Body of pancreas (tissue), 4 donors: ENCODE measurements around the gene HTRA3.

ENCODE experiments used
- POLR2A ChIP-seq, 3 donors: fragments of 450-650 bp; IDR thresholded peaks; one replicate each; pipeline ENCODE4 v1.6.1; 2016; ENCODE audit warnings: antibody characterized with exemption in 3 of 3, mild to moderate bottlenecking in 2 of 3
- TF ChIP-seq, protein P1 (sequence below), 7 experiments: fragments of 450-650 bp in 4 of 7; fragments of 200-600 bp in 3 of 7; sonication (generic) in 3 of 7; IDR thresholded peaks; one replicate each; pipeline ENCODE4 v1.5.1; 2016 to 2019; ENCODE audit warnings: antibody characterized with exemption in 7 of 7

DNA sequence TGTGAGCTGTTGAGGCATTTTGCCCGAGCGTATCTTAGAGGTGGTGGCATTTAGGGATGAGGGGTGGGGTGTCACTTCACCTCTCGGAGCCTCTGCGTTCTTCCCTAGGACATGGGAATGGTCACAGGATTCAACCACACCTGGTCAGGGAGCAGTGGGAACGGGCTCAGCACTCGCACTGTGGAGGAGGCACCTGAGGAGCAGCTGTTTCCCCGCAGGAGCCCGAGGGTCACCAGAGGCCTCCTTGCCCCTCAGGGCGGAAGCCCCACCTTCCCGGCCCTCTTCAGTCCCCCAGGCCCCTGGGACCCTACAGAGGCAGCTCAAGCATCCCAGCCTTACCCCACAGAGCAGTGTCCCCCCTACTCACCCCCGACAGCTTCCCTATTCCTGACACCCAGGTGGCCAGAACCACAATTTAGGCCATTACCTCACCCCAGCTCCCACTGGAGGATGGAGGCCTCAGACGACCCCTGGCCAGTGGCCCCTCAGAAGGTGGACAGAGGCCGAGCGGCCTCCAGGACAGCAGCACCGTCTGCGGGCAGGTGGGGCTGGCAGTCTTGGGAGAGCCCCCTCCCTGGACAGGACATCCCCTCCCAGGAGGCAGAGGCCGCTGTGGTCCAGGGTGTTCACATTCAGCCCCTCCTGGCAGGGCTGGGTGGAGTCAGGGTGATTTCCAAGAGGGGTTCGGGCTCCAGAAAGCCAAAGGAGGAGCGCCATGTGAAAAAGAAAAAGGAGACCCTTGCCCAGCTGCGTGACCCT, 4.2 kb upstream of the HTRA3 start:
- TF ChIP-seq POLR2A (IDR thresholded peaks at IDR 0.05), result no peak
- TF ChIP-seq, protein P1, sequence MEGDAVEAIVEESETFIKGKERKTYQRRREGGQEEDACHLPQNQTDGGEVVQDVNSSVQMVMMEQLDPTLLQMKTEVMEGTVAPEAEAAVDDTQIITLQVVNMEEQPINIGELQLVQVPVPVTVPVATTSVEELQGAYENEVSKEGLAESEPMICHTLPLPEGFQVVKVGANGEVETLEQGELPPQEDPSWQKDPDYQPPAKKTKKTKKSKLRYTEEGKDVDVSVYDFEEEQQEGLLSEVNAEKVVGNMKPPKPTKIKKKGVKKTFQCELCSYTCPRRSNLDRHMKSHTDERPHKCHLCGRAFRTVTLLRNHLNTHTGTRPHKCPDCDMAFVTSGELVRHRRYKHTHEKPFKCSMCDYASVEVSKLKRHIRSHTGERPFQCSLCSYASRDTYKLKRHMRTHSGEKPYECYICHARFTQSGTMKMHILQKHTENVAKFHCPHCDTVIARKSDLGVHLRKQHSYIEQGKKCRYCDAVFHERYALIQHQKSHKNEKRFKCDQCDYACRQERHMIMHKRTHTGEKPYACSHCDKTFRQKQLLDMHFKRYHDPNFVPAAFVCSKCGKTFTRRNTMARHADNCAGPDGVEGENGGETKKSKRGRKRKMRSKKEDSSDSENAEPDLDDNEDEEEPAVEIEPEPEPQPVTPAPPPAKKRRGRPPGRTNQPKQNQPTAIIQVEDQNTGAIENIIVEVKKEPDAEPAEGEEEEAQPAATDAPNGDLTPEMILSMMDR (IDR thresholded peaks at IDR 0.05), result no peak
